SK-N-DZ (cell line): ENCODE results near the gene ANXA2. TPM values are rescaled to one million over a fixed set of nuclear protein-coding genes. Genes with fewer than 3 reads are reported as not detected.
A peak's percentile ranks its signal among the peaks of the same experiment; 100 is the strongest.
"Not testable (repeated sequence)": the region's sequence is repeated elsewhere in the genome, so short reads cannot be mapped to it uniquely, and the experiment has no call there.

Source experiments
- DNase-seq: peaks from one replicate; pipeline ENCODE4 v3.0.0-alpha.2; 2015; ENCODE audit warnings: low spot score
- polyA plus RNA-seq, 2 experiments: library from polyadenylated mRNA; depleted of rRNA; stranded (reverse); fragments of >200 nt; gene quantifications; 2 replicates each; pipeline ENCODE4 v1.2.3, GENCODE V29; 2014

Gene ANXA2
- polyA plus RNA-seq (2014; cell fraction: cytosol; rRNA removed) = 41.3 and 47.6 TPM in 2 replicates
- 24.6 and 24.8 TPM in 2 replicates for polyA plus RNA-seq (2014; cell fraction: nucleus; rRNA removed)

- DNase-seq = peak; percentile 26
Measured at GRCh38 chr15:60397772-60398445, at the start of gene ANXA2. Gene ANXA2 (minus strand): TSS chr15:60397986. CDS start chr15:60386075, 11,911 bp downstream.

- no peak for DNase-seq
Measured at GRCh38 chr15:60444289-60444912, 46.6 kb upstream of the ANXA2 start.

GRCh38 chr15:60442763-60443162, 45.0 kb upstream of the ANXA2 start:
- DNase-seq = no peak

GRCh38 chr15:60442031-60442650, 44.4 kb upstream of the ANXA2 start:
- DNase-seq = no peak

GRCh38 chr15:60441331-60441730, 43.5 kb upstream of the ANXA2 start:
- no peak for DNase-seq

GRCh38 chr15:60438646-60439045, 40.9 kb upstream of the ANXA2 start:
- no peak for DNase-seq

GRCh38 chr15:60428935-60429334, 31.1 kb upstream of the ANXA2 start:
- no peak for DNase-seq

- DNase-seq = no peak
Measured at GRCh38 chr15:60426870-60427508, 29.2 kb upstream of the ANXA2 start.

GRCh38 chr15:60425461-60425860, 27.7 kb upstream of the ANXA2 start:
- DNase-seq = no peak

- no peak for DNase-seq
Measured at GRCh38 chr15:60424006-60424405, 26.2 kb upstream of the ANXA2 start.

- no peak for DNase-seq
Measured at GRCh38 chr15:60423537-60423936, 25.8 kb upstream of the ANXA2 start.

- no peak for DNase-seq
Measured at GRCh38 chr15:60421544-60421943, 23.8 kb upstream of the ANXA2 start.

- no peak for DNase-seq
Measured at GRCh38 chr15:60420203-60420716, 22.5 kb upstream of the ANXA2 start.

- DNase-seq = no peak
Measured at GRCh38 chr15:60419753-60420152, 22.0 kb upstream of the ANXA2 start.

- no peak for DNase-seq
Measured at GRCh38 chr15:60418096-60418495, 20.3 kb upstream of the ANXA2 start.

- no peak for DNase-seq
Measured at GRCh38 chr15:60417112-60417511, 19.3 kb upstream of the ANXA2 start.

- no peak for DNase-seq
Measured at GRCh38 chr15:60416484-60416883, 18.7 kb upstream of the ANXA2 start.

GRCh38 chr15:60414016-60414682, 16.4 kb upstream of the ANXA2 start:
- DNase-seq = no peak

GRCh38 chr15:60413231-60413824, 15.5 kb upstream of the ANXA2 start:
- DNase-seq = no peak

GRCh38 chr15:60412807-60413206, 15.0 kb upstream of the ANXA2 start:
- not testable (repeated sequence) for DNase-seq
